HL-60 (cell line): Measurements from ENCODE around the gene PYGB.

ENCODE experiments used
- GABPA ChIP-seq: IDR thresholded peaks from 2 replicates; pipeline ENCODE4 v1.6.1; 2012; ENCODE audit warnings: low read depth
- TF ChIP-seq, protein P1 (sequence below): IDR thresholded peaks from one replicate; pipeline ENCODE4 v1.5.1; 2011; ENCODE audit warnings: low read length, control low read depth, inconsistent platforms; ENCODE audit not compliant: insufficient read depth
- TF ChIP-seq, protein P2 (sequence below): IDR thresholded peaks from 2 replicates; pipeline ENCODE4 v1.6.1; 2012; ENCODE audit warnings: low read depth; ENCODE audit not compliant: insufficient replicate concordance

DNA sequence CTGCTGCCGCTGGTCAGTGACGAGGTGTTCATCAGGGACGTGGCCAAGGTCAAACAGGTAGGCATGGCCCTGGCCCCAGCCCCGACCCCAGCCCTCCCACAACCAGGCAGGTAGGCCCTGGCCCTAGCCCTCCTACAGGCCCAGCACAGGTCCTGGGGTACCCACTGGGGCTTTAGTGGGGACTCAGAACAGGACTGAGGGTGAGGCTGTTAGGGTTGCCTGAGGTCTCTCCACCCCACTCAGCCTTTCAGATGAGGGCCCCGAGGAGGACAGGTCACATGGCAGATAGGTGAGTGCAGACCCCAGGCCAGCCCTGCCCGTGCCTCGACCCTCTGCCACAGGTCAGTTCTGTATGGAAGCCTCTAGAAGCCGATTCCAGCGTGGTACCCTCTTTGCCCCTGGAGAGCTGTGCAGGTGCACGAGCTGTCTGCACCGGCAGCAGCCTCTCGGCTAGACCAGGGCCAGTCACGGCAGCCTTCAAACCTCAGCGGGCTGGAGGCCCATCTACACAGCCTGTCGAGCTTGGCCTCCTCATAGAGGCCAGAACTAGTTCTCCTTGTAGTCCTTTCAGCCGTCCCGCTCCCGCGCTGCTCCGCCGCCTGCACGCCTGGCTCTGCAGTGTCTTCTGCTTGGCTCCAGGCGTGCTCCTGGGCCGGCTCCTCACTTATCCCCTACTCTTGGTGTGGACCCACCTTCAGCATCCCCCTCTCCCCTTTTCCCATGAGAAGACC is 35.5 kb downstream of the PYGB start:
- TF ChIP-seq, protein P1, sequence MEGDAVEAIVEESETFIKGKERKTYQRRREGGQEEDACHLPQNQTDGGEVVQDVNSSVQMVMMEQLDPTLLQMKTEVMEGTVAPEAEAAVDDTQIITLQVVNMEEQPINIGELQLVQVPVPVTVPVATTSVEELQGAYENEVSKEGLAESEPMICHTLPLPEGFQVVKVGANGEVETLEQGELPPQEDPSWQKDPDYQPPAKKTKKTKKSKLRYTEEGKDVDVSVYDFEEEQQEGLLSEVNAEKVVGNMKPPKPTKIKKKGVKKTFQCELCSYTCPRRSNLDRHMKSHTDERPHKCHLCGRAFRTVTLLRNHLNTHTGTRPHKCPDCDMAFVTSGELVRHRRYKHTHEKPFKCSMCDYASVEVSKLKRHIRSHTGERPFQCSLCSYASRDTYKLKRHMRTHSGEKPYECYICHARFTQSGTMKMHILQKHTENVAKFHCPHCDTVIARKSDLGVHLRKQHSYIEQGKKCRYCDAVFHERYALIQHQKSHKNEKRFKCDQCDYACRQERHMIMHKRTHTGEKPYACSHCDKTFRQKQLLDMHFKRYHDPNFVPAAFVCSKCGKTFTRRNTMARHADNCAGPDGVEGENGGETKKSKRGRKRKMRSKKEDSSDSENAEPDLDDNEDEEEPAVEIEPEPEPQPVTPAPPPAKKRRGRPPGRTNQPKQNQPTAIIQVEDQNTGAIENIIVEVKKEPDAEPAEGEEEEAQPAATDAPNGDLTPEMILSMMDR = no peak
- TF ChIP-seq, protein P2, sequence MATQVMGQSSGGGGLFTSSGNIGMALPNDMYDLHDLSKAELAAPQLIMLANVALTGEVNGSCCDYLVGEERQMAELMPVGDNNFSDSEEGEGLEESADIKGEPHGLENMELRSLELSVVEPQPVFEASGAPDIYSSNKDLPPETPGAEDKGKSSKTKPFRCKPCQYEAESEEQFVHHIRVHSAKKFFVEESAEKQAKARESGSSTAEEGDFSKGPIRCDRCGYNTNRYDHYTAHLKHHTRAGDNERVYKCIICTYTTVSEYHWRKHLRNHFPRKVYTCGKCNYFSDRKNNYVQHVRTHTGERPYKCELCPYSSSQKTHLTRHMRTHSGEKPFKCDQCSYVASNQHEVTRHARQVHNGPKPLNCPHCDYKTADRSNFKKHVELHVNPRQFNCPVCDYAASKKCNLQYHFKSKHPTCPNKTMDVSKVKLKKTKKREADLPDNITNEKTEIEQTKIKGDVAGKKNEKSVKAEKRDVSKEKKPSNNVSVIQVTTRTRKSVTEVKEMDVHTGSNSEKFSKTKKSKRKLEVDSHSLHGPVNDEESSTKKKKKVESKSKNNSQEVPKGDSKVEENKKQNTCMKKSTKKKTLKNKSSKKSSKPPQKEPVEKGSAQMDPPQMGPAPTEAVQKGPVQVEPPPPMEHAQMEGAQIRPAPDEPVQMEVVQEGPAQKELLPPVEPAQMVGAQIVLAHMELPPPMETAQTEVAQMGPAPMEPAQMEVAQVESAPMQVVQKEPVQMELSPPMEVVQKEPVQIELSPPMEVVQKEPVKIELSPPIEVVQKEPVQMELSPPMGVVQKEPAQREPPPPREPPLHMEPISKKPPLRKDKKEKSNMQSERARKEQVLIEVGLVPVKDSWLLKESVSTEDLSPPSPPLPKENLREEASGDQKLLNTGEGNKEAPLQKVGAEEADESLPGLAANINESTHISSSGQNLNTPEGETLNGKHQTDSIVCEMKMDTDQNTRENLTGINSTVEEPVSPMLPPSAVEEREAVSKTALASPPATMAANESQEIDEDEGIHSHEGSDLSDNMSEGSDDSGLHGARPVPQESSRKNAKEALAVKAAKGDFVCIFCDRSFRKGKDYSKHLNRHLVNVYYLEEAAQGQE = no peak
- TF ChIP-seq GABPA = no peak
